GM12878 (cell line): ENCODE measurements around the gene DNAJC17. TPM values are rescaled to one million over a fixed set of nuclear protein-coding genes. Genes with fewer than 3 reads are reported as not detected.

Experiments used
- ATAC-seq: fragments of 200-7000 bp; cut with Tn5 transposase; 3 replicates; pipeline ENCODE4 v1.9.1; 2020; ENCODE audit warnings: mild to moderate bottlenecking, moderate library complexity
- BruUV-seq: library from RNA; stranded (reverse); fragments of 400-500 nt; replicated peaks from 2 replicates; lab custom pipeline; 2021; lab: Mats Ljungman, UMichigan
- CTCF ChIA-PET: fragments of 300-600 bp; sonication (Branson Sonifier 250); formaldehyde crosslinking; extraction: SDS; loops from one replicate; lab custom pipeline; 2021; ENCODE audit warnings: inconsistent platforms; lab: Yijun Ruan, JAX
- POLR2A ChIA-PET: fragments of 350-600 bp; formaldehyde crosslinking; extraction: SDS; loops from one replicate; lab custom pipeline; 2021; ENCODE audit warnings: inconsistent platforms; lab: Charles Lee
- RAD21 ChIA-PET: fragments of 300-600 bp; sonication (Branson Sonifier 250); formaldehyde crosslinking; loops from one replicate; lab custom pipeline; 2023; ENCODE audit warnings: antibody characterized with exemption; ENCODE audit not compliant: unreplicated experiment; lab: Charles Lee
- SMC1A ChIA-PET: fragments of 300-600 bp; sonication (Branson Sonifier 250); formaldehyde crosslinking; loops from one replicate; lab custom pipeline; 2023; ENCODE audit not compliant: unreplicated experiment, uncharacterized antibody; lab: Charles Lee
- DNase-seq: peaks from one replicate; pipeline ENCODE4 v3.0.0-alpha.2; 2011; ENCODE audit warnings: low read depth, low spot score
- FAIRE-seq: peaks from 3 replicates; lab custom pipeline; 2011; peaks lifted over from hg19 to GRCh38; lab: Jason Lieb, UNC
- H2AFZ ChIP-seq: 2 replicates; pipeline ENCODE4 v1.6.0; 2011; ENCODE audit warnings: low read depth, low read length, control low read depth; ENCODE audit not compliant: control insufficient read depth
- H3K27ac ChIP-seq: 2 replicates; pipeline ENCODE4 v1.5.1; 2011; ENCODE audit warnings: control low read depth; ENCODE audit not compliant: control insufficient read depth, insufficient read depth
- H3K27me3 ChIP-seq, 2 experiments: replicated peaks in 1 of 2; 2 replicates each; pipeline versions ENCODE4 v1.6.0 to v1.6.1; 2011; ENCODE audit warnings: low read length in 1 of 2; ENCODE audit not compliant: control insufficient read depth in 2 of 2, insufficient read depth in 2 of 2
- H3K36me3 ChIP-seq, 2 experiments: 2 replicates each; pipeline ENCODE4 v1.5.1; 2011; ENCODE audit warnings: low read length in 1 of 2; ENCODE audit not compliant: control insufficient read depth in 2 of 2, insufficient read depth in 2 of 2
- H3K4me1 ChIP-seq: 2 replicates; pipeline ENCODE4 v1.6.1; 2011; ENCODE audit warnings: mild to moderate bottlenecking, low read length, moderate library complexity, mixed read lengths; ENCODE audit not compliant: control insufficient read depth, insufficient read depth
- H3K4me2 ChIP-seq: 2 replicates; pipeline ENCODE4 v1.6.0; 2011; ENCODE audit warnings: control low read depth; ENCODE audit not compliant: control insufficient read depth, insufficient read depth
- H3K4me3 ChIP-seq: fragments of 200-600 bp; sonication (generic); 2 replicates; pipeline ENCODE4 v1.5.1; 2016
- H3K79me2 ChIP-seq: 2 replicates; pipeline ENCODE4 v1.6.0; 2011; ENCODE audit warnings: low read length; ENCODE audit not compliant: control insufficient read depth, insufficient read depth
- H3K9ac ChIP-seq: 2 replicates; pipeline ENCODE4 v1.8.0; 2011; ENCODE audit warnings: low read length, control low read depth, mixed read lengths; ENCODE audit not compliant: control insufficient read depth, insufficient read depth
- H3K9me3 ChIP-seq: replicated peaks from 3 replicates; pipeline ENCODE4 v1.5.1; 2011; ENCODE audit warnings: mild to moderate bottlenecking, low read length; ENCODE audit not compliant: control insufficient read depth, insufficient read depth
- H4K20me1 ChIP-seq: 2 replicates; pipeline ENCODE4 v1.6.0; 2011; ENCODE audit not compliant: control insufficient read depth, insufficient read depth
- ATF7 ChIP-seq: fragments of 450-650 bp; IDR thresholded peaks from 2 replicates; pipeline ENCODE4 v1.6.1; 2016; ENCODE audit warnings: low read depth, mild to moderate bottlenecking
- E4F1 ChIP-seq: fragments of 450-650 bp; IDR thresholded peaks from 2 replicates; pipeline ENCODE4 v1.6.1; 2018; ENCODE audit warnings: borderline replicate concordance, mild to moderate bottlenecking; ENCODE audit not compliant: partially characterized antibody
- EED ChIP-seq: sonication (generic); IDR thresholded peaks from 2 replicates; pipeline ENCODE4 v1.6.1; 2016; ENCODE audit warnings: antibody characterized with exemption, low read depth
- EP300 ChIP-seq, 2 experiments: fragments of 150-350 bp in 1 of 2; IDR thresholded peaks; 2 replicates each; pipeline ENCODE4 v1.6.1; 2011 to 2012; ENCODE audit warnings: low read depth in 2 of 2, low read length in 2 of 2, borderline replicate concordance in 1 of 2, improper control_type of control experiment in 1 of 2, inconsistent platforms in 1 of 2; ENCODE audit not compliant: control insufficient read depth in 1 of 2
- ESRRA ChIP-seq: IDR thresholded peaks from 2 replicates; pipeline ENCODE4 v1.6.1; 2012; ENCODE audit warnings: mild to moderate bottlenecking, low read length, improper control_type of control experiment
- ETV6 ChIP-seq, 2 experiments: fragments of 450-650 bp in 1 of 2; IDR thresholded peaks in 1 of 2; conservative IDR thresholded peaks in 1 of 2; 2 replicates each; pipeline ENCODE4 v1.6.1; 2014; ENCODE audit warnings: antibody characterized with exemption in 1 of 2, borderline replicate concordance in 1 of 2, low read depth in 1 of 2, mild to moderate bottlenecking in 1 of 2, moderate library complexity in 1 of 2
- IRF4 ChIP-seq: IDR thresholded peaks from 2 replicates; pipeline ENCODE4 v1.6.1; 2011; ENCODE audit warnings: low read depth, low read length
- JUNB ChIP-seq: IDR thresholded peaks from 2 replicates; pipeline ENCODE4 v1.6.1; 2016; ENCODE audit warnings: antibody characterized with exemption, mild to moderate bottlenecking
- NFXL1 ChIP-seq: fragments of 450-650 bp; IDR thresholded peaks from 2 replicates; pipeline ENCODE4 v1.6.1; 2017; ENCODE audit warnings: antibody characterized with exemption, mild to moderate bottlenecking, borderline replicate concordance
- RB1 ChIP-seq: fragments of 450-650 bp; formaldehyde crosslinking; IDR thresholded peaks from 2 replicates; pipeline ENCODE4 v1.6.1; 2017; ENCODE audit warnings: mild to moderate bottlenecking, borderline replicate concordance
- SP1 ChIP-seq: IDR thresholded peaks from one replicate; pipeline ENCODE4 v1.6.1; 2011; ENCODE audit warnings: low read depth, low read length
- SUZ12 ChIP-seq: fragments of 200-600 bp; sonication (generic); IDR thresholded peaks from one replicate; pipeline ENCODE4 v1.6.1; 2018; ENCODE audit warnings: antibody characterized with exemption, mild to moderate bottlenecking; ENCODE audit not compliant: unreplicated experiment
- TBL1XR1 ChIP-seq: IDR thresholded peaks from 2 replicates; pipeline ENCODE4 v1.6.1; 2012; ENCODE audit warnings: low read depth, low read length, improper control_type of control experiment
- YBX1 ChIP-seq: fragments of 450-650 bp; IDR thresholded peaks from 2 replicates; pipeline ENCODE4 v1.6.1; 2016; ENCODE audit warnings: antibody characterized with exemption
- WGBS: methylation state at CpG from one replicate; pipeline ENCODE4 v1.1.6; 2016; ENCODE audit warnings: low lambda C conversion rate; ENCODE audit not compliant: insufficient replicate concordance, insufficient coverage; ENCODE audit errors: missing lambda C conversion rate; 5-methylcytosine and 5-hydroxymethylcytosine counted together
- in situ Hi-C: fragments of 300-500 bp; cut with MboI; formaldehyde crosslinking; loops from 9 replicates; pipeline ENCODE4 v1.14.3; 2018; ENCODE audit warnings: mixed read lengths
- intact Hi-C: fragments of 100-400 bp; cut with micrococcal nuclease; formaldehyde crosslinking; loops from one replicate; pipeline ENCODE4 v1.14.2; 2022; ENCODE audit not compliant: unreplicated experiment
- polyA plus RNA-seq, 11 experiments: library from polyadenylated mRNA; depleted of rRNA in 4 of 11; unstranded in 6 of 11; stranded (reverse) in 5 of 11; fragments of >200 nt; fragmentation: Nextera tagmentation in 4 of 11; fragmentation: Illumina TruSeq in 1 of 11; extraction: Ambion mirVana in 4 of 11; extraction: Trizol in 1 of 11; gene quantifications; 1 replicate in 1 of 11; 2 replicates in 10 of 11; pipeline versions ENCODE4 v1.2.1 to v1.2.3, GENCODE V29; 2011 to 2016; ENCODE audit warnings: inconsistent platforms in 2 of 11, missing spikeins in 2 of 11, low read depth in 1 of 11
- total RNA-seq, 4 experiments: library from RNA; depleted of rRNA in 3 of 4; stranded (reverse); fragments of >200 nt in 3 of 4; fragmentation: Illumina TruSeq in 1 of 4; extraction: Trizol in 1 of 4; gene quantifications; 2 replicates each; pipeline versions ENCODE4 v1.2.1 to v1.2.3, GENCODE V29; 2013 to 2021
- TF ChIP-seq, protein P1 (sequence below): IDR thresholded peaks from 2 replicates; pipeline ENCODE4 v1.6.1; 2012; ENCODE audit warnings: low read length, inconsistent platforms
- TF ChIP-seq, protein P2 (sequence below): fragments of 450-650 bp; formaldehyde crosslinking; IDR thresholded peaks from 2 replicates; pipeline ENCODE4 v1.4.0; 2022; ENCODE audit warnings: mild to moderate bottlenecking, moderate library complexity

Gene DNAJC17
- total and polyA plus RNA-seq, 10 of the 15 experiments (the other 5 are each of a cell fraction or from before 2014, with no cell fraction given), result 6.1 to 62.8 (median 45.4) TPM

- Histone ChIP-seq H3K9me3 (no peaks in the 10 kb centered on the region), H3K36me3 (no peaks in the 10 kb centered on the region), H3K79me2 (no peaks in the 10 kb centered on the region), H3K4me1 (no peaks in the 10 kb centered on the region), H3K27ac (no peak within 1 kb of the TSS), H2AFZ (no peak within 1 kb of the TSS), H3K9ac (no peak within 1 kb of the TSS), H3K4me3 (no peak within 1 kb of the TSS), H3K27me3 (no peaks in the 10 kb centered on the region; a peak in 1 of 4 replicates), H3K4me2 (no peak within 1 kb of the TSS), H4K20me1 (no peaks in the 10 kb centered on the region)
- no peak for DNase-seq
- POLR2A ChIA-PET, result interaction anchor here (1.3 kb wide), 1 partner anchor 10 kb away, joined by 4 read pairs; no protein-coding TSS in a partner anchor
- 70% methylated on average over 6 of the region's 6 CpGs for WGBS
- SMC1A ChIA-PET, result interaction anchor here (1.1 to 1.4 kb wide), 3 partner anchors 9 to 29 kb away, joined by 3 read pairs; no protein-coding TSS in a partner anchor
- in situ Hi-C loops (no loop called here), intact Hi-C loops (no loop called here)
- CTCF ChIA-PET, result interaction anchor here (0.7 to 1.1 kb wide), 4 partner anchors 10 to 88 kb away, joined by 3 to 5 read pairs (median 4); partner anchors contain the start of gene VPS18
- no TSS peak for BruUV-seq
- FAIRE-seq, result no peak
- ATAC-seq, result no peak
- RAD21 ChIA-PET, result interaction anchor here (0.8 to 1.8 kb wide), 4 partner anchors 19 to 135 kb away, joined by 3 to 4 read pairs (median 3); partner anchors contain the start of genes DNAJC17 and ZFYVE19
- TF ChIP-seq E4F1 (no peak), EP300 (IDR thresholded peaks at IDR 0.05; ENCODE audit: borderline replicate concordance in 1 of 2, control insufficient read depth in 1 of 2, low read depth in 2 of 2, low read length in 2 of 2) (no peak), ESRRA (no peak), JUNB (no peak), TBL1XR1 (no peak), RB1 (no peak), EED (no peak), ATF7 (no peak), YBX1 (no peak), SUZ12 (no peak), NFXL1 (no peak), IRF4 (no peak), ETV6 (conservative IDR thresholded peaks at IDR 0.05 in 1 of 2, IDR thresholded peaks at IDR 0.05 in 1 of 2; ENCODE audit: borderline replicate concordance in 1 of 2, low read depth in 1 of 2) (no peak), SP1 (no peak)
- TF ChIP-seq, protein P1, sequence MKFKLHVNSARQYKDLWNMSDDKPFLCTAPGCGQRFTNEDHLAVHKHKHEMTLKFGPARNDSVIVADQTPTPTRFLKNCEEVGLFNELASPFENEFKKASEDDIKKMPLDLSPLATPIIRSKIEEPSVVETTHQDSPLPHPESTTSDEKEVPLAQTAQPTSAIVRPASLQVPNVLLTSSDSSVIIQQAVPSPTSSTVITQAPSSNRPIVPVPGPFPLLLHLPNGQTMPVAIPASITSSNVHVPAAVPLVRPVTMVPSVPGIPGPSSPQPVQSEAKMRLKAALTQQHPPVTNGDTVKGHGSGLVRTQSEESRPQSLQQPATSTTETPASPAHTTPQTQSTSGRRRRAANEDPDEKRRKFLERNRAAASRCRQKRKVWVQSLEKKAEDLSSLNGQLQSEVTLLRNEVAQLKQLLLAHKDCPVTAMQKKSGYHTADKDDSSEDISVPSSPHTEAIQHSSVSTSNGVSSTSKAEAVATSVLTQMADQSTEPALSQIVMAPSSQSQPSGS, result no peak
- TF ChIP-seq, protein P2, sequence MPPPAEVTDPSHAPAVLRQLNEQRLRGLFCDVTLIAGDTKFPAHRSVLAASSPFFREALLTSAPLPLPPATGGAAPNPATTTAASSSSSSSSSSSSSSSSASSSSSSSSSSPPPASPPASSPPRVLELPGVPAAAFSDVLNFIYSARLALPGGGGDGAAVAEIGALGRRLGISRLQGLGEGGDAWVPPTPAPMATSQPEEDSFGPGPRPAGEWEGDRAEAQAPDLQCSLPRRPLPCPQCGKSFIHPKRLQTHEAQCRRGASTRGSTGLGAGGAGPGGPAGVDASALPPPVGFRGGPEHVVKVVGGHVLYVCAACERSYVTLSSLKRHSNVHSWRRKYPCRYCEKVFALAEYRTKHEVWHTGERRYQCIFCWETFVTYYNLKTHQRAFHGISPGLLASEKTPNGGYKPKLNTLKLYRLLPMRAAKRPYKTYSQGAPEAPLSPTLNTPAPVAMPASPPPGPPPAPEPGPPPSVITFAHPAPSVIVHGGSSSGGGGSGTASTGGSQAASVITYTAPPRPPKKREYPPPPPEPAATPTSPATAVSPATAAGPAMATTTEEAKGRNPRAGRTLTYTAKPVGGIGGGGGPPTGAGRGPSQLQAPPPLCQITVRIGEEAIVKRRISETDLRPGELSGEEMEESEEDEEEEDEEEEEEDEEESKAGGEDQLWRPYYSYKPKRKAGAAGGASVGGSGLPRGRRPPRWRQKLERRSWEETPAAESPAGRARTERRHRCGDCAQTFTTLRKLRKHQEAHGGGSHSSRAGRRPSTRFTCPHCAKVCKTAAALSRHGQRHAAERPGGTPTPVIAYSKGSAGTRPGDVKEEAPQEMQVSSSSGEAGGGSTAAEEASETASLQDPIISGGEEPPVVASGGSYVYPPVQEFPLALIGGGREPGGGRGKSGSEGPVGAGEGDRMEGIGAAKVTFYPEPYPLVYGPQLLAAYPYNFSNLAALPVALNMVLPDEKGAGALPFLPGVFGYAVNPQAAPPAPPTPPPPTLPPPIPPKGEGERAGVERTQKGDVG (CRISPR knock-in tag), result no peak
These were observed 21.3 kb upstream of the DNAJC17 start, which contains the start of gene PPP1R14D for GRCh38 chr15:40828447-40829036. Gene PPP1R14D (minus strand): TSS chr15:40828708. CDS start chr15:40828641, 67 bp downstream.
